Measurements from ENCODE around the gene CLASP1. TPM values are rescaled to one million over a fixed set of nuclear protein-coding genes. Genes with fewer than 3 reads are reported as not detected.

CLASP1 gene
- total RNA-seq, 1 donor from 2014 or later: 66.3 TPM

- intact Hi-C loops (cut with DNase I): no loop called here
- no peak for DNase-seq (ENCODE audit: missing footprints)
Observed at GRCh38 chr2:121427187-121427689, 222.0 kb downstream of the CLASP1 start.

DNA sequence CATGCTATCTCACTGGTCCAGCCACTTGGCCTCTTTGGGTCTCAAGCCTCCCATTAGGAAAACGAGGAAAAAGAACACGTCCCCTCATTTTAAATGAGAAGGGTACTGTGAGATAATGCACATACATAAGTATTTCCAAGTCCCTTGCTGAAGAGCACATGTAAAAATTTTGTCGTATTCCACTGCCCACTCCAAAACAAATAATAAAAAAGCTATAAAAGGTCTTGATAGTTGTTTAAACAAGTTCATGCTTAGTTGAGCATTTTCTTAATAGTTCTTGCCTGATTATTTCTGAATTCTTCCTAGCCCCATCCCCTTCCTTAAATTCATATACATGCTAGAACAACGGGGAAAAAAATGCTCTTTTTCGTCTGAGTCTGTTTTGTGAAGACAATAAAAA, 228.8 kb downstream of the CLASP1 start:
- DNase-seq (ENCODE audit: missing footprints): no peak
- intact Hi-C loops (cut with DNase I): no loop called here
- no peak for ATAC-seq

More at GRCh38 chr2:121427187-121427689, 222.0 kb downstream of the CLASP1 start:
- no peak for ATAC-seq

GRCh38 chr2:121419081-121419699, 230.1 kb downstream of the CLASP1 start:
- no peak for ATAC-seq
- intact Hi-C loops (cut with DNase I): no loop called here

DNA sequence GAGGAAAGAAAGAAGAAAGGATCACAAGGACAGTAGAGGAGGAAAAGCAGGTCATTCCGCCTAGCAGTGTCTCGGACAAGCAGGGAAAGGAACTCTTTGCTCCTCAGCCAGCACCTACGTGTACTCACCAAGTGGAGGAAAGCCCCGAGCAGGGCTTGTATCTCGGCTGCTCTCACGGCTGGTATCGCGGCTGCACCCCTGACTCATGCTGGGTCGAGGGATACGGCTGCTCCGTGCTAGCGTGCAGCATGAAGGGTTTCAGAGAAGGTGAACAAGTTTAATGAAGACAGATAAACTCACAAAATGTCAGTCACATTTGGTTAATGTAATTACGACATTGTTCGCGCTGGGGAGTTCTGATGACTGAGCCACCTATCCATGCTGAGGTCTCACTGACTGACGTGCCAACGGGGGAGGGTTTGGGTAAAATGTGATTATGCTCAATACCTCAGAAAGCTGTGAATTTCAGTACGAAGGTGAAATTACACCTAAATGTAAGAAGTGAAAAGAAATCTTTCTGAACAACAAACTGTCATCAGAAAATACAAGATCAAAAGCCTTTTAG, 230.7 kb downstream of the CLASP1 start:
- no peak for DNase-seq (ENCODE audit: missing footprints)
- ATAC-seq: no peak
- intact Hi-C loops (cut with DNase I): no loop called here

More at GRCh38 chr2:121419081-121419699, 230.1 kb downstream of the CLASP1 start:
- no peak for DNase-seq (ENCODE audit: missing footprints)

GRCh38 chr2:121417826-121418225, 231.4 kb downstream of the CLASP1 start:
- DNase-seq (ENCODE audit: missing footprints): no peak
- intact Hi-C loops (cut with DNase I): no loop called here
- no peak for ATAC-seq

DNA sequence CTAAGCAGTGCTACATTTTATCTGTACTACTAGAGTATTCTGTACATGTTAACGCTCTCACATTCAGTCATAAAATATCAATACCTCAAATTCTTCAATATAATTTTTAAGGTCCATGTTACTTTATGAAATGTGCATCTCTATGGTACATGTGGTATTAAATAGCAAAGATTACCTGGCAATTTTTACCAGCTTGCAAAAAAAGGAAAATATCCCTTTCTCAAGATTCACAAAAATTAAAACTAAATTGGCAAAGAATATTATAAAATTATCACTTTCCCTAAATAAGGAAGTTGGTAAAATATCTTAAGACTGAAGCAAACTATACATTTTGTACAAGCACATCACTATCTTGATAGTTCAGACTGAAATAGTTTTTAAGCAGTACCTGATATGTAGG, 233.5 kb downstream of the CLASP1 start:
- DNase-seq (ENCODE audit: missing footprints) (no peak), ATAC-seq (no peak)
- intact Hi-C loops (cut with DNase I): no loop called here

DNA sequence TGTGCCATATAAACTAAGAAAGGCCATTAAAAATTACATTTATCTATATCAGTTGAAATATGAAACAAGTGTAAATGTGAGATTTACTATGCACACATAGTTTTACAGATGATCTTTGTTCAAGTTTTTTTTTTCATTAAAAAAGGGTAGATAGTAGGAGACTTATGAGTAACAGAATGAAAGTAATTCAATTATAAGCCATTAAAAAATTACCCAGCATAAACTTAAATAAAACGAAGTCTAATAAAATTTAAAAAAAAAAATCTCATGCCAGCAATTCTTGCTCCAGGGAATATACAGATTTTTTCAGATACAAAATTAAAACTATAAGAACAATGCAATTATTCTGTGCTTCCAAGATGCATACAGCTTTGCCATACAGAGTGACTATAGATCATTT, 236.9 kb downstream of the CLASP1 start:
- DNase-seq (ENCODE audit: missing footprints): no peak
- intact Hi-C loops (cut with DNase I): no loop called here
- ATAC-seq: no peak

DNA sequence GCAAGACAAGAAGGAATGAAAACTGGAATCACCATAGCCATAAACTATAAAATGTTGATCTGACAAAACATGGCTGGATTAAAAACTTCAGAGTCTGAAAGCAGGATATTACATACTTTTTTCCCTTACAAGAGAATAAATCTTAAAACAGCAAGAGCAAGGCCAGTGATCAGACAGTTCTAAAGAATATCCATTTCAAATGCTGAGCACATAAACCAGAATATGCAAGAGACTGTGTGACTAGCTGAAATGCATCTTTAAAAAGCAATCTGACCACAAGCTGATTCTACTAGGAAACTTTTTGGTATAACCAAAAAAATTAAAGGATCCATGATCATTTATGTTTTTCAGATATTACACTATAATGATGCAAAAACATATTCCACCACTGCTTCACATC, 239.3 kb downstream of the CLASP1 start:
- ATAC-seq (no peak), DNase-seq (ENCODE audit: missing footprints) (no peak)
- intact Hi-C loops (cut with DNase I): loop anchor here (10.0 kb wide), 1 partner anchor 115 kb away; no protein-coding TSS in a partner anchor

GRCh38 chr2:121409388-121409787, 239.9 kb downstream of the CLASP1 start:
- no peak for DNase-seq (ENCODE audit: missing footprints)
- no peak for ATAC-seq
- intact Hi-C loops (cut with DNase I): loop anchor here (10.0 kb wide), 1 partner anchor 115 kb away; no protein-coding TSS in a partner anchor

DNA sequence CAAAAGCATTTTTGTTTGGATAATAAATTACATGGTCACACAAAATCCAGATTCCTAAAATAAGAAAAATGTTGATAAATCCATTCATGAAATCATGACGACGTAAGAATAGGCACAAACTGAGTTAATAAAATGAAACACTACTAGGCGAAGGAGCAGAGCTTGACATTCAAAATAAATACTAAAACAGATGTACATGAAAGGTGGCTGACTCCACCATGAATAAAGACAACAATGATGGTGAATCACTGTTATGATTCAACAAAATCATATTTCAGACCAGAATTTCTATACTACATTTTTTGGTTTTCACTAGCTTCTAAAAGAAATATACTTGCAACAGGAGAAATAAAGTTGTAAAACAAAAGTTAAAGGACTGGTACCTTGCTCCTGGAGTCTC, 240.6 kb downstream of the CLASP1 start:
- DNase-seq (ENCODE audit: missing footprints) (no peak), ATAC-seq (no peak)
- intact Hi-C loops (cut with DNase I): loop anchor here (10.0 kb wide), 1 partner anchor 116 kb away; no protein-coding TSS in a partner anchor

DNA sequence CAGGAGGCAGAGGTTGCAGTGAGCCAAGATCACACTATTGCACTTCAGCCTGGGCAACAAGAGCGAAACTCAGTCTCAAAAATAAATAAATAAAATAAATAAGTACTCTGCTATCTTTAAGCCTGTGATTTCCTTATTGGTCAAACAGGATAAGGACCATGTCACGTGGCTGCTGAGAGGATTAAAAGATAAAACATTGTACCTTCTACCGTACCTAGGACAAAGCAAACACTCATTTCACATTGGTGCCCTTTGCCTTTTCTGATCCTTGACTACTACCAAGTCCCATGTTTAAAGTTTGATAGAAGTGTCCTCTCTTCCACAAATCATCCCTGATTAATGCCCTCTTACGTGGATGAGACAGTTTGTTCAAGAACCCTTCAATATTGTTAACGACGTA, 244.0 kb downstream of the CLASP1 start:
- ATAC-seq (no peak), DNase-seq (ENCODE audit: missing footprints) (no peak)
- intact Hi-C loops (cut with DNase I): loop anchor here (10.0 kb wide), 1 partner anchor 120 kb away; no protein-coding TSS in a partner anchor

DNA sequence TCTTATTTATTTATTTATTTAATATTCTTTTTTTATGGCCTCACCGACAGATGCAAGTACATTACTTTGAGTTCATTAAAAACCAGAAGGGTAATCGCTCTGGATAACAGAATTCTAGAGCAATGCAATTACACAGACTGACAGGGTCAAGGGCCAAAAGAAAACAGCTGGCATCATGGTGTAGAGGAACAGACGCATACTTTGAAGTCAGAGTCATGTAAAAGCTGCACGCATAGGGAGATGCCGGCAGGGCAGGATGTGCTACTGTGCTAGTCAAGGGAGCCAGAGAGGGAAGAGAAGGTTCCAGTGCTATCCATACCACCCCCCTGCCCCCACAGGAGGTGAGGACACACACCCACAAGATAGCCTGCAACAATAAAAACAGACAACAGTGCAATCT, 249.1 kb downstream of the CLASP1 start:
- intact Hi-C loops (cut with DNase I): loop anchor here (2.0 to 10.0 kb wide), 2 partner anchors 125 to 319 kb away; no protein-coding TSS in a partner anchor
- ATAC-seq (no peak), DNase-seq (ENCODE audit: missing footprints) (no peak)

GRCh38 chr2:121398853-121399252, 250.4 kb downstream of the CLASP1 start:
- no peak for ATAC-seq
- DNase-seq (ENCODE audit: missing footprints): no peak
- intact Hi-C loops (cut with DNase I): no loop called here

- ATAC-seq (no peak), DNase-seq (ENCODE audit: missing footprints) (no peak)
- intact Hi-C loops (cut with DNase I): no loop called here
Observed at GRCh38 chr2:121390082-121390692, 259.1 kb downstream of the CLASP1 start.

DNA sequence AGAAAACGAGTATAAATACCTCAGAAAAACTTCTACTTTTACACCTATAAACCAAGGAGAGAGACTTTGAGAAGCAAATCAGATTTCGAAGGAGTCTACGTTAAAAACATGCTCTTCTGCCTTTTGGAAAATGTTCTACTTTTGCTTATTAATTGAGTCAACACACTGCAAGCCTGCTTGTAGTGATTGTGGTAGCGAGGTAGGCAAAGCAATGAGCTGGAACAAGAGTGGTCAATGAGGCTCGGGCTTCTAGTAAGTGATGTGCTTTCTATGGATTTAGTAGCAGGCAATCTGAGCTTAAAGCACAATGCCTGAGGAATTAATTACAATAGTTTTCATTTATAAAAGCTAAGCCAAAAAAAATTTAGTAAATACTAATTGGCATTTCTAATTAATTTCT, 260.9 kb downstream of the CLASP1 start:
- no peak for DNase-seq (ENCODE audit: missing footprints)
- no peak for ATAC-seq
- intact Hi-C loops (cut with DNase I): no loop called here

DNA sequence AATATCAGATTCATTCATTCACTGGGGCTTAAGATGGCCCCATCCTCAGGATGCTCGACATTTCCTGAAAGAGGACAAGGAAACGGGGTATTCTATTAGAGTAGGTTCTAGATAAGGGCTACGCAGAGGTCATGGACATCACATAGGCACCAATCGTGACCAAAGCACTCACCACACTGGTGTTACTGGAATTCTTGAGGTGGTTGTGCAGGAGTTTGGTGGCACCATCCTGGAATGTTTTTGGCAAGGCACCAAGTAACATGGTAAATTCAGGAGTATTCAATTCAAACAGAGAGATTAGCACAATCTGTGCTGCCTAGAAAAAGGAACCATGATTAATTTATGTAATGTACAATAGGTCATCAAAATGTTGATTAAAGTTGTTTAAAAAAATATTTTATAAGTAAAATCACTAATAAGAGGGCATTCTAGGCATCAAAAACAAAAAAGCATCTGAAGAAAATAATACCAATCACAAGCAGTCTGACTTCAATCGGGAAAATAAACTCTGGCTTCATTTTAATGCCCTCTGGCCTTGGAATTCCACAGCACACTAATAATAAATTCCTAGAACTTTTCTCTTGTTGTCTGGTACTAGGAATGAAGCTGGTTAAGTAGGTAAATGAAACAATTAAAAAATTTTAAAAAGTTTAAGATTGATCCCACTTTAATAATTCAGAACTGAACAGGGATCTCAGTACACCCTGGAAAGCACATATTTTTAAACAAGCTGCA, 261.5 kb downstream of the CLASP1 start:
- DNase-seq (ENCODE audit: missing footprints): no peak
- ATAC-seq: no peak
- intact Hi-C loops (cut with DNase I): no loop called here

- intact Hi-C loops (cut with DNase I): no loop called here
- no peak for ATAC-seq
- DNase-seq (ENCODE audit: missing footprints): no peak
Observed at GRCh38 chr2:121386707-121387106, 262.6 kb downstream of the CLASP1 start.

DNA sequence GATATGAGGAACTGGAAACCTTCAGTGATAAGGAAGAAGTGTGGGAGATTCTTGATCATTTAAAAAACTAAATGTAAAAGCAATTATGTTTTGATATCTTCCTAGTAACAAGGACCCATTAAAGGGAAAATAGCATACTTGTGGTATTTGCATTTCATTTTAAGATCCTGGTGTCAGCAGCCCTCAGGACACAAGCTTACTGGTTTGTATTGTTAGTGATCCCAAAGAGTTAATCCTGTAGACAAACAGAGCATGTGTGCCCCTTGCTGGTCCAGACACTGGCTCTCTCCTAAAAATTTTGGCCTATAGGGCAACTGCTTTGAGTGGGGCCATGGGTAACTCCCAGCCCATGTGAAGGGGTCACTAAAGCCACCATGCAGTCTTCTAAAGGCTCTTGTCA, 263.2 kb downstream of the CLASP1 start:
- ATAC-seq (no peak), DNase-seq (ENCODE audit: missing footprints) (no peak)
- intact Hi-C loops (cut with DNase I): no loop called here

DNA sequence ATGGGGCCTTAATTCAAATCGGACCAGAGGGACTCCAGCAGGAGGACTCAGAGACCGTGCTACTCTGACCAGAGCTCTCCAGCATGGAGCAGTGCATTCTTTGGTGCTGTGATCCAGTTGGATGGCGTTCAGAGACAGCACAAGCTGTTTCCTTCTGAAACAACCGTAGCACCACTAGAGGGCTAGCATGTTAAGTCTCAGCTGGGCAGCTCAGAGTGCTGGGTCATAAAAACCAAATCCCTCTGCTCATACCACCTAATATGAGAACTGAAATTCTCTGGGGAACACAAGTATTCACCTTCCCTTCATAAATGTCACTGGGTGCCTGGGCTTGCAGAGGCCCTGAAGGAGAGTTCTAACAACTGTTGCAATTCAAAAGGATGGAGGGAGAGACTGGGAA, 266.5 kb downstream of the CLASP1 start:
- DNase-seq (ENCODE audit: missing footprints) (no peak), ATAC-seq (no peak)
- intact Hi-C loops (cut with DNase I): no loop called here

All from Right ventricle myocardium inferior (tissue), 1 donor.